Fibroblast of skin of scalp (primary cell): ENCODE measurements around the gene FUT7. TPM values are rescaled to one million over a fixed set of nuclear protein-coding genes. Genes with fewer than 3 reads are reported as not detected.

Source experiments
- DNase-seq: peaks from one replicate; pipeline ENCODE4 v3.0.0-alpha.2; 2013
- polyA plus RNA-seq, 2 experiments: library from polyadenylated mRNA; unstranded; fragments of 120-200 nt; gene quantifications; one replicate each; pipeline ENCODE4 v1.2.1, GENCODE V29; 2013; ENCODE audit not compliant: insufficient read length in 2 of 2

Gene FUT7, protein sequence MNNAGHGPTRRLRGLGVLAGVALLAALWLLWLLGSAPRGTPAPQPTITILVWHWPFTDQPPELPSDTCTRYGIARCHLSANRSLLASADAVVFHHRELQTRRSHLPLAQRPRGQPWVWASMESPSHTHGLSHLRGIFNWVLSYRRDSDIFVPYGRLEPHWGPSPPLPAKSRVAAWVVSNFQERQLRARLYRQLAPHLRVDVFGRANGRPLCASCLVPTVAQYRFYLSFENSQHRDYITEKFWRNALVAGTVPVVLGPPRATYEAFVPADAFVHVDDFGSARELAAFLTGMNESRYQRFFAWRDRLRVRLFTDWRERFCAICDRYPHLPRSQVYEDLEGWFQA
- polyA plus RNA-seq (2013, experiment 1 of 2; ENCODE audit: insufficient read length), result not detected
- not detected for polyA plus RNA-seq (2013, experiment 2 of 2; ENCODE audit: insufficient read length)

DNA sequence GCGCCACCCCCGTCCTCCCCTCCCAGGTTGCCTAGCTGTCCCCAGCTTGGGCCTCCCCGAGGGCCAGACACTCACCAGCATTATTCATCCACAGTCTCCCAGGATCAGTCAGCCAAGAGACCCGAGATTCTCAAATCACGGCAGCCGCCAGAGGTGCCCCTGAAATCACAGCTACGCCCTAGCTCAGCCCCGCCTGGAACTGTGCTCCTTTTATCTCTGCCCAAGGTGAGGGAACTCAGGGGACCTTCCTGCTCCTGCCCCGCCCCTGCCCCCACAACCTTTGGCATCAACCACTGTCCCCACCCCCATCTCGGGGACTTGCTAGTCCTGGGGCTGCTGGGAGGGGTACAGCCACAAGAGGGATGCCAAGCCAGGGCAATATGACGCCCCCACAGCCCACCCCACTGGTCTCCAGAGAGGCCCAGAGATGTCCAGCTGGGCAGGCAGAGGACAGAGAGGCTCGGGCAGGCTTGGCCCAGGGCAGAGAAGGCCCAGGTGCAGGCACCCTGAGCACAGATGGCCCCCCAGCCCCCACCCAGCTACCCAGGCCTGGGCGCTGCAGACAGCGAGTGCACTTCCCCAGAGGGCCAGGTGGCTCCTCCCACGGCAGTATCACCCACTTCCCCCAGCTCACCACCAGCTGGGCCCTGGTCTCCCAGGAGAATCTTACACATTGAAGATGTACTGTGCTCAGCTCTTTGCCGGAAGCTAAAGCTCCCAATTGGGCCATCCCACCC, at the start of gene FUT7:
FUT7 (minus strand) TSS at position 185 of the 737 bp plus-strand sequence; CDS start at position 88, 97 bp downstream.
- DNase-seq, result no peak

DNA sequence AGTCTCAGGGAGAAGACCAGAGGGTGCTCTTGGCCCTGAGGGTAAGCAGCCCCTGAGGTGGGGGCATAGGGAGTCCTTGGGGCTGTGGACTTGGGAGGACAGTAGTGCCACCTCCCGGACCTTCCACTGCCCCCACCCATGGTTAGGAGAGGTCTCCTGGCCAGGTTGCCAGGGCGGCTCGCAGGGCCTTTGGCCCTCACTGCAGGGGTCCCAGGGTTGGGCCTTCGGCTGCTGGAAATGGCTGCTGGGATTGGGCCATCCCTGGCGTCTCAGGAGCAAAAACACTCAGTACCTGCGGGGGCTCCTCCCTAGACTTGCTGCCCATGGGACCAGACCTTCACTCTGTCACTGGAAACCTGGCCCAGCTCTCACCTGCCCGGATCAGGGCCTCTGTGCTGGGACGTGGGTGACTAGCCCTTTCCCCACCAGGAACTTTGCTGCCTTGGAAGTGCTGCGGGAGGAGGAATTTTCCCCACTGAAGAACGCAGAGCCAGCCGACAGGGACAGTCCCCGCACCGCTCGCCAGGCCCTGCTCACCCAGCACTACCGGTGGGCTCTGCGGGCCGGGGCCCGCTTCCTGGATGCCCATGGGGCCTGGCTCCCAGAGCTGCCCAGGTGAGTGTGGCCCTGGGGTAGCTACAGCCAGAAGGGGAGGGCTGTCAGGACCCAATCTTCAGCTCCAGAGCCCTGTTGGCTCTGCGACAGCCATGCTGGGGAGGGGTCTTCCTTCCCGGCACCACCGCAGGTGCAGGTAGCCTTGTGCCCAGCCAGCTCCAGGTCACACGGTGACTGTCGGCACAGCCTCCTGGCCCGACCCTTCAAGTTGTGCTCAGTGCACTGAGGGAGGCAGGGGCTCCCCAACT, 48.6 kb upstream of the FUT7 start:
- no peak for DNase-seq

- no peak for DNase-seq
These were observed 47.5 kb upstream of the FUT7 start for GRCh38 chr9:137079401-137079787.

- no peak for DNase-seq
These were observed 47.0 kb upstream of the FUT7 start for GRCh38 chr9:137078701-137079400.

DNA sequence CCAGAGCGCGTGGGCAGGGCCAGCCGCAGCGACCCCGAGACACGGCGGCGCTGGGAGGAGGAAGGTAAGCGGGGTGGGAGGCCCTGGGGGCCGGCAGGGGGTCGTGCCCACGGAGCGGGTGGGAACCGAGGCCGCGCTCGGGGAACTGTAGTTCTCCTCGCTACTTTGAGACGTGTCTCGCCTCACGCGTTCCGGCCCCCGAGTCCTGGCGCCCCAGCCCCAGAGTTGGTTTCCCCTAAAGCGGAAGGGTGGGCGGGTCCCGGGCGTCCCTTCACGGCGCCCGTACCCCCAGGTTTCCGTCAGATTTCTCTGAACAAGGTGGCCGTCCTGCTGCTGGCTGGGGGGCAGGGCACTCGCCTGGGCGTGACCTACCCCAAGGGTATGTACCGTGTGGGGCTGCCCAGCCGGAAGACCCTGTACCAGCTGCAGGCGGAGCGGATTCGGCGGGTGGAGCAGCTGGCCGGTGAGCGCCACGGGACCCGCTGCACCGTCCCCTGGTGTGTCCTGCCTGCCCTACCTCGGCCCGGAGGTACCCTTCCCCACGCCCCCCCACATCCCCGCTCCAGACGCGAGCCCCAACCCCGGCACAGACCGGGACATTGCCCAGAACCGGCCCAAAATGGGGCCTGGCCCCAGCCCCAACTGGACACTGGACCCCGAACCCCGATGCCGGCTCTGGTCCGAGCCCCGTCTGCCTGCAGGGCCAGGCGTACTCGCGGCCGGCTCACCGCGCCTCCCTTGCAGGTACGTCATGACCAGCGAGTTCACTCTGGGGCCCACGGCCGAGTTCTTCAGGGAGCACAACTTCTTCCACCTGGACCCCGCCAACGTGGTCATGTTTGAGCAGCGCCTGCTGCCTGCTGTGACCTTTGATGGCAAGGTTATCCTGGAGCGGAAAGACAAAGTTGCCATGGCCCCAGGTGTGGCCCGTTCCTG, 46.1 kb upstream of the FUT7 start:
- DNase-seq, result no peak

- peak; percentile 63 for DNase-seq
These were observed 45.3 kb upstream of the FUT7 start, which contains the start of gene UAP1L1 for GRCh38 chr9:137077010-137077747. Gene UAP1L1, plus strand, starts transcription at chr9:137077517. Its CDS starts 16 bp downstream, at chr9:137077533.

DNA sequence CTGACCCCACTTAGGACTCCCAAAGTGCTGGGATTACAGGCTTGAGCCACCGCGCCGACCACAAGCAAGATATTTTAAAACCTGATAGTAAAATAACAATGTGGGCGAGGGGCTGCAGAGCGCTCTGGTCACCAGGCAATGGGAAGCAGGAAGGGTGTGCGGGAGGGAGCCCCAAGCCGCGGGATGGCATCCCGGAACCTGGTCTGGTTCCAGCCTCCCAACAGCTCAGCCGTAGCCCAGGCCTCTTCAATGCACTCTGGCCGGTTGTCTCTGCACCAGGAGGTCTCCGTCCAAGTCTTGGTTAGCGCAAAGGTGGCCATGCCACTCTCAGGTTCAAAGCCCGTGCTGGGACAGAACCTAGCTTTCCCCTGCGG, 44.7 kb upstream of the FUT7 start:
- no peak for DNase-seq

- DNase-seq, result no peak
These were observed 43.4 kb upstream of the FUT7 start for GRCh38 chr9:137075275-137075775.

DNA sequence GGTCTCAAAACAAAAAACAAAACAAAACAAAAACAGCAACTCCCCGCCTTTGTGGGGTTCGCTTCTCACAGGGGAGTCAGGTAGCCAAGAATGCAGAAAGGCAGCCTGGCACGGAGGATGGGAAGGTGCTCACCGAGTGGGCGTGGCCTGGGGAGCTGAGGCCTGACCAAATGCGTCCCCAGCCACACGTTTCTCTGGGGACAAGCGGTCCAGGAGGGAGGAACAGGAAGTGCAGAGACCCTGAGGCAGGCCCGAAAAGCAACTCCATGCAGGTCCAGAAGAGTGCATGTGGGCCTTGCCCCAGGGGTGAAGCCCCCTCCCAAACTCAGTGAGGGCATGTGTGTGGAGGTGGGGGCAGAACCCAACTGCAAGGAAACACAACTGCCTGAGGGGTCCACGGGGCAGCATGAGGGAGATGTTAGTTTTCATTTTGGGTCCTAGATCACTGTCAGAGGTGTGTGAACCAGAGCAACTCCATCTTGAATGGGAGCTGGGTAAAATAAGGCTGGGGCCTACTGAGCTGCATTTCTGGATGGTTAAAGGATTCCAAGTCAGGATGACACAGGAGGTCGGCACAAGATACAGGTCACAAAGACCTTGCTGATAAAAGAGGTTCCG, 42.9 kb upstream of the FUT7 start:
- DNase-seq, result no peak

GRCh38 chr9:137073992-137074399, 42.1 kb upstream of the FUT7 start:
- no peak for DNase-seq

DNA sequence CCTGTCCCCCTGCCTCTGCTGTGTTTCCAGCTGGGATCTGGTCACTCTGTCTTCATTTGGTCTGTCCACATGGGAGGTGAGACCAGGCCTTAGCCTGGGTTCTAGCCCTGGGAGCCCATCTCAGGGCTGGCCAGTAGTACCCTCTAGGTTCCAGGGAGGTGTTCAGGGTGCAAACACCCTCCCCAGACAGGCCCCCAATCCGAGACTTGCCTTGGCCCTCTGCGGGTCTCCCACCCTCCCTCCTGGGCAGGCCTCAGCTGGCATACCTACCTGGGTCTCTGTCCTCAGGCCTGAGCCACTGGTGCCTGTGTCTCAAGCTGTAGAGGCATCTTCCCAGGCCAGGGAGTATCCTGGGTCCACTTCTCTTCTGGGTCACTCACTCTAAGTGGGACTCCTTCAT, 39.4 kb upstream of the FUT7 start:
- DNase-seq, result no peak

GRCh38 chr9:137070906-137071275, 39.0 kb upstream of the FUT7 start:
- DNase-seq, result no peak

DNA sequence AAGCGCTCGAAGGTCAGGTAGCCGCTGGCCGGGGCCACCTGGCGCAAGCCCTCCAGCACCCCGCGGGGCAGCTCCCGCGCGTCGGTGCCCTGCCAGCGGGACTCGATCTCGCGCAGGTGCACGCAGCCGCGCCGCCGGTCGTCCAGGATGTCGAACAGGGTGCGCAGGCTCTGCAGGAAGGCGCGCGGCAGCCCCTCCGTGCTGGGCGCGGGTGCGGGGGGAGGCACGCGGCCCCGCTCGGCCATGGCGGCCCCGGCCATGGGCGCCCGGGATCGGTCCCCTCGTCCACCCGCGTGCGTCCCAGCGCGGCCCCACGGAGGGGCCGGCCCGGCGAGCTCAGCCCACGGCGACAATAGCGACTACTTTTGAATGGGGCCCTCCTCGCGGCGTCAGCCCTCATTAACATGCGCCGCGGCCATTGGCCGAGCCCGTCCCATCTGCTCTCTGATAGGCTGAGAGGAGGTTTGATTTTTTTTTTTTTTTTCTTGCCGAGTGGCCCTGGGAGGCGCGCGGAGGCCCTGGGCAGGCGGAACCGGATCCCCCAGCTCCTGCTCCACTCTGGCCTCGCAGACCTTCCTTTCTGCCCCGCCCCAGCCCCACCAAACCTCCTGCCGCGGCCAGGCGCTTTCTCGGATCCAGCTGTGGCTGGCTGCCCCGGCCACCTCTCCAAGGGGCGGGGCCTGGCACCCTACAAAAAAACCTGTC, 38.5 kb upstream of the FUT7 start, which contains the start of gene SAPCD2:
SAPCD2 (minus strand) TSS at position 357 of the 705 bp plus-strand sequence; CDS start at position 260, 97 bp downstream.
- DNase-seq, result peak; percentile 86

- DNase-seq, result no peak
These were observed 37.7 kb upstream of the FUT7 start for GRCh38 chr9:137069508-137070091.

- no peak for DNase-seq
These were observed 36.9 kb upstream of the FUT7 start for GRCh38 chr9:137068539-137069507.

DNA sequence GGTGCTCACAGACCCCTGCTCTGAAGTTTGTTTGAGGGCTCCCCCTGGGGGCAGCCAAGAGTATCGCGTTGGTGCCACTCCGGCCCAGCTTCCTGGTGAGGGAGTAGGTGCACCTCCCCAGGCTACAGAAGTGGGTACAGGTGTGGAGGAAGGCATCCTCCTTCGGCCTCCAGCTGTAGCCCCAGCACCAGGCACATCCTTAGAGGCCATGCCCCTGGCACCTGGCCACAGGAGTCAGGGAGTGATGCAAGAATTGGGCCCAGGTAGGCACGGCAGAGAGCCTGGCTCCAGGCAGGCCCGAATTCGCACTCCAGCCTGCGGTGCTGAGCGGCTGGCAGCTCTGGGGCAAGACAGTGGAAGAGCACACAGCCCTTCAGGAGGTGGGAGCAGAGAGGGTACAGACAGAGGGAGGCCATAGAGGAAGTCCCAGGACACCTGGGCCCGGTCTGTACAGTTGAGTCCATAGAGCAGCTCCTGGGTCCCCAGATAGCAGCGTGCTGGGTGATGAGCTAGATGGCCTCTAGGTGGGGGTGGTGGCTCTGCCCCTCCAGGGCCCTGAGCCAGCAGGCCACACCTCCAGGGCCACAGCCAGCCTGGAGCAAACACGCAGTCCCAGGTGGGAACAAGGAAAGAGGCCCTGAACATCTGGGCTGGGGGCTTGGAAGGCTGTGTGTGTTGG, 36.1 kb upstream of the FUT7 start:
- DNase-seq, result peak; percentile 74
